Colonic mucosa (tissue), 4 donors: Measurements from ENCODE around the gene GAL3ST3. TPM values are rescaled to one million over a fixed set of nuclear protein-coding genes. Genes with fewer than 3 reads are reported as not detected.

Source experiments
- DNase-seq: peaks from one replicate; pipeline ENCODE4 v3.0.0-alpha.2; 2020
- H3K27ac ChIP-seq: fragments of 200-600 bp; one replicate; pipeline ENCODE4 v1.8.0; 2021
- H3K27me3 ChIP-seq: fragments of 200-600 bp; one replicate; pipeline ENCODE4 v1.8.0; 2021
- H3K36me3 ChIP-seq: fragments of 200-600 bp; one replicate; pipeline ENCODE4 v1.8.0; 2021
- H3K4me1 ChIP-seq: fragments of 200-600 bp; one replicate; pipeline ENCODE4 v1.8.0; 2021; ENCODE audit warnings: mild to moderate bottlenecking
- H3K4me3 ChIP-seq: fragments of 200-600 bp; one replicate; pipeline ENCODE4 v1.8.0; 2021
- H3K9ac ChIP-seq, 2 donors: one replicate each; pipeline ENCODE4 v1.7.0; 2013; ENCODE audit warnings: control low read depth in 2 of 2, low read depth in 2 of 2, low read length in 2 of 2
- H3K9me3 ChIP-seq: fragments of 200-600 bp; one replicate; pipeline ENCODE4 v1.8.0; 2021
- intact Hi-C: fragments of 100-400 bp; cut with DNase I; formaldehyde crosslinking; loops from one replicate; pipeline ENCODE4 v1.14.1; 2022
- total RNA-seq, 2 donors: library from RNA; stranded (reverse); fragmentation: NEBNext Ultra II Directional in 1 of 2; extraction: Animal tissue kit (Norgen Biotek cat#: 25700) in 1 of 2; gene quantifications; one replicate each; pipeline ENCODE4 v1.2.1, GENCODE V29; 2021
- TF ChIP-seq, protein P1 (sequence below): fragments of 200-600 bp; IDR thresholded peaks from one replicate; pipeline ENCODE4 v1.8.0; 2022; ENCODE audit warnings: antibody characterized with exemption, mild to moderate bottlenecking
- donor health status: healthy.
- donor health status: DM: no; HTN: no; CAD: no.
- donor health status: DM: no; HTN: no; CAD: no.

The GAL3ST3 gene
- total RNA-seq, 2 donors from 2014 or later, result not detected

DNA sequence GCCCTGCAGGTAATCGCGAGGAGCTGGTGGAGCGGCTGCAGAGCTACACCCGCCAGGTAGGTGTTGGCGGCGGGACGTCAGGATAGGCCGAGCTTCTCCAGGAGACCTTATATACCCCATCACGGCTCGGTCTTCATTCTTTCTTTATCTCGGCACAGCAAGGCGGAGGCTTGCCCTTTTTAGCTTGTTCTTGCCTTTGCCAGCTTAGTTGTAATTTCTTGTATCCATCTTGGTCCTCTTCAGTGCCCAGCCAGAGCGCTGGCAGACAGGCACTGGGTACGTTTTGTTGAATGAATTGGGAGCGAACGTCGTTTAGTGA lies 3.7 kb upstream of the GAL3ST3 start:
- H3K36me3 ChIP-seq, result peaks cover 22% of the 10 kb centered on the region
- H3K9ac ChIP-seq, result peak overlapping the region; percentile 96 to 99
- H3K27ac ChIP-seq, result peak overlapping the region; percentile 95
- peak overlapping the region; percentile 98 for H3K4me3 ChIP-seq
- no peaks in the 10 kb centered on the region for H3K9me3 ChIP-seq
- intact Hi-C loops, result no loop called here
- DNase-seq, result no peak
- H3K27me3 ChIP-seq, result no peaks in the 10 kb centered on the region
- peaks cover 5% of the 10 kb centered on the region for H3K4me1 ChIP-seq
- TF ChIP-seq, protein P1, sequence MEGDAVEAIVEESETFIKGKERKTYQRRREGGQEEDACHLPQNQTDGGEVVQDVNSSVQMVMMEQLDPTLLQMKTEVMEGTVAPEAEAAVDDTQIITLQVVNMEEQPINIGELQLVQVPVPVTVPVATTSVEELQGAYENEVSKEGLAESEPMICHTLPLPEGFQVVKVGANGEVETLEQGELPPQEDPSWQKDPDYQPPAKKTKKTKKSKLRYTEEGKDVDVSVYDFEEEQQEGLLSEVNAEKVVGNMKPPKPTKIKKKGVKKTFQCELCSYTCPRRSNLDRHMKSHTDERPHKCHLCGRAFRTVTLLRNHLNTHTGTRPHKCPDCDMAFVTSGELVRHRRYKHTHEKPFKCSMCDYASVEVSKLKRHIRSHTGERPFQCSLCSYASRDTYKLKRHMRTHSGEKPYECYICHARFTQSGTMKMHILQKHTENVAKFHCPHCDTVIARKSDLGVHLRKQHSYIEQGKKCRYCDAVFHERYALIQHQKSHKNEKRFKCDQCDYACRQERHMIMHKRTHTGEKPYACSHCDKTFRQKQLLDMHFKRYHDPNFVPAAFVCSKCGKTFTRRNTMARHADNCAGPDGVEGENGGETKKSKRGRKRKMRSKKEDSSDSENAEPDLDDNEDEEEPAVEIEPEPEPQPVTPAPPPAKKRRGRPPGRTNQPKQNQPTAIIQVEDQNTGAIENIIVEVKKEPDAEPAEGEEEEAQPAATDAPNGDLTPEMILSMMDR, result no peak

DNA sequence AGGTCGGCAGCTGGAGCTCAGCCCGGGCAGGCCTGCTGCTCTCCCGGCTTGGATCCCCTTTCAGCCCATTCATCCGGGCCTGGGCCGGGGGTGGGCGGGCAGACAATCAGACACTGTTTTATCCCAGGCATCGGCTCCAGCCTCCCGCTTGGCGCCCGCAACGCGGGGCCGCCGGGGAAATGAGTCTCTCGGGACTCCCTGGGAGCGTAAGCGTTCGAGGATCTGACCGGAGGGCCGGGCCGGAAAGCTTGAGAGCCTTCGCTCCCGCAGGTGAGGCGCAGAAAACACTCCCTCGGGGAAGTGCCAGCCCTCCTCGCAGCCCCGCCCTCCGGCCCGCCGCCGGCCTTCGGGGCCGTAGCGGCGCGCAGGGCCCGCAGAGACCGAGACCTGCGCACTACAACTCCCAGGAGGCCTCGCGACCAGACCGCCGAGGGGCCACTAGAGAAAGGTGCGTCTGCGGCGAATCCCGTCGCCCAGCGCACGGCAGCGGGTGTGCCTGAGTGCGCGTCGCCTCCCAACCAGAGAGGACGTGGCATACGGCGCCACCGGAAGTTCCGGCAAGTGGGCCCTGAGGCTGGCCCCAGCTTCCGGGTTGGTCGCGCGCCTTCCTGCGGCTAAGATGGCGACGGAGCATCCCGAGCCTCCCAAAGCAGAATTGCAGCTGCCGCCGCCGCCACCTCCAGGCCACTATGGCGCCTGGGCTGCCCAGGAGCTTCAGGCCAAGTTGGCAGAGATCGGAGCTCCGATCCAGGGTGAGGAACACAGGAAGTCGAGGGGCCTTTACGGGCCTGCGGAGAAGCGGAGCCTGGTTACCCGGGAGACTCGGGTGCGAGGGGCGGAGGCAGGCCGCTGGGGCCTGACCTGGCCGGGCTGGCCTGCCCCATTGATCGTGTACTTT lies 3.1 kb upstream of the GAL3ST3 start, which contains the start of gene SF3B2:
TSS of gene SF3B2 (plus strand) at position 599 of the 898 bp plus-strand sequence. CDS start at position 620, 21 bp downstream.
- intact Hi-C loops, result no loop called here
- no peaks in the 10 kb centered on the region for H3K9me3 ChIP-seq
- H3K27me3 ChIP-seq, result no peaks in the 10 kb centered on the region
- peaks cover 19% of the 10 kb centered on the region for H3K36me3 ChIP-seq
- peaks cover 5% of the 10 kb centered on the region for H3K4me1 ChIP-seq
- peak within 1 kb of the TSS; percentile 95 for H3K27ac ChIP-seq
- DNase-seq, result peak; percentile 98
- H3K4me3 ChIP-seq, result peak within 1 kb of the TSS; percentile 98
- peak within 1 kb of the TSS; percentile 96 to 99 for H3K9ac ChIP-seq
- TF ChIP-seq, protein P1, result no peak

DNA sequence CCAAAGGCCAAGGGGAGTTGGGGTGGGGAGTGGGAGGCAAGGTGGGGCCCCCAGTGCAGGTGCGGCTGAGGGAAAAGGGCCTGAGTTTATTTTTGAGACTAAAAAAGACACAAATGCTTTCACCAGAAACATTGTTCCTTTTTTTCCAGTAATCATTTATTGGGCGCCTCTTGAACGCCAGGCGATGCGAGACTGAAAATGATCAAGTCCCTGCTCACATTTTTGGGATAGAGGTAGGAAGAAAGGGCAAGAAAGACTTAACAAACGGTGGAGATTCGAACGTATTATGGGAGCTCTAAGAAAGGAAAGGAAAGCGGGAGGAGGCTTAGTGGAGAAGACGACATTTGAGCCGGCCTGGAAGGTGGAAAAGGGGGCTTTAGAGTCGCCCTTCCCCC lies 2.4 kb upstream of the GAL3ST3 start:
- Histone ChIP-seq H3K4me1 (peaks cover 5% of the 10 kb centered on the region), H3K4me3 (peak overlapping the region; percentile 98), H3K27ac (peak overlapping the region; percentile 95), H3K36me3 (peaks cover 13% of the 10 kb centered on the region), H3K9me3 (no peaks in the 10 kb centered on the region), H3K9ac (peak overlapping the region; percentile 84 to 99), H3K27me3 (no peaks in the 10 kb centered on the region)
- no peak for DNase-seq
- TF ChIP-seq, protein P1, result no peak
- intact Hi-C loops, result no loop called here

DNA sequence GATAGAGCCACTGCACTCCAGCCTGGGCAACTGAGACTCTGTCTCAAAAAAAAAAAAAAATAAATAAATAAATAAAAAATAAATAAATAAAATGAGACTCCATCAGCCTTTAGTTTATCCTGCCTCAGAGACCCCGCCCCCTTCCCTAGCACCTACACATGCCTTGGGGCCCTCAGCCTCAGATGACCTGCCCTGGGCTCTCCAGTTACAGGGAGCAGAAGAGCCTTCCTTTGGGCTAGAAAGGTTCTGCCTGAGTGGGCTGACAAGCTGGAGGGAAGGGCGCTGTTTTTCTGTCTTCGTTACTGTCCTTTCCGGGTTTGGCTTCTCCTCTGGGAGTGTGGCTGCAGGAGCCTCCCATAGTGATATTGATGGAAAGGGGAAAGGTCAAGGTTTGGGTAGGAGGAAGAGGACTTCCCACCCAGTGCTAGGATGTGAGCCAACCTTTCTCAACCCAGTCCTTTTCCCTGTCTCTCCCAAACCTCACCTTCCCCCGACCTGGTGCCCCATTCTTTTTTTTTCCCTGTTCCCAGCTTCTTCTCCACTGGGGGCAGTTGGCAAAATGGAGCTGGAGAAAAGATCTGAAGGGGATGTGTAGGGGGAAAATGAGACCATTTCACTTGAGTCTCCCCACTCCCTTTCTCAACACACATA lies 1.7 kb upstream of the GAL3ST3 start:
- Histone ChIP-seq H3K9ac (peak overlapping the region in 1 of 2 donors; percentile 99), H3K27ac (no peak overlapping the region), H3K9me3 (no peaks in the 10 kb centered on the region), H3K36me3 (peaks cover 9% of the 10 kb centered on the region), H3K4me3 (no peak overlapping the region), H3K27me3 (no peaks in the 10 kb centered on the region), H3K4me1 (peaks cover 5% of the 10 kb centered on the region)
- intact Hi-C loops, result no loop called here
- DNase-seq, result no peak
- TF ChIP-seq, protein P1, result no peak

DNA sequence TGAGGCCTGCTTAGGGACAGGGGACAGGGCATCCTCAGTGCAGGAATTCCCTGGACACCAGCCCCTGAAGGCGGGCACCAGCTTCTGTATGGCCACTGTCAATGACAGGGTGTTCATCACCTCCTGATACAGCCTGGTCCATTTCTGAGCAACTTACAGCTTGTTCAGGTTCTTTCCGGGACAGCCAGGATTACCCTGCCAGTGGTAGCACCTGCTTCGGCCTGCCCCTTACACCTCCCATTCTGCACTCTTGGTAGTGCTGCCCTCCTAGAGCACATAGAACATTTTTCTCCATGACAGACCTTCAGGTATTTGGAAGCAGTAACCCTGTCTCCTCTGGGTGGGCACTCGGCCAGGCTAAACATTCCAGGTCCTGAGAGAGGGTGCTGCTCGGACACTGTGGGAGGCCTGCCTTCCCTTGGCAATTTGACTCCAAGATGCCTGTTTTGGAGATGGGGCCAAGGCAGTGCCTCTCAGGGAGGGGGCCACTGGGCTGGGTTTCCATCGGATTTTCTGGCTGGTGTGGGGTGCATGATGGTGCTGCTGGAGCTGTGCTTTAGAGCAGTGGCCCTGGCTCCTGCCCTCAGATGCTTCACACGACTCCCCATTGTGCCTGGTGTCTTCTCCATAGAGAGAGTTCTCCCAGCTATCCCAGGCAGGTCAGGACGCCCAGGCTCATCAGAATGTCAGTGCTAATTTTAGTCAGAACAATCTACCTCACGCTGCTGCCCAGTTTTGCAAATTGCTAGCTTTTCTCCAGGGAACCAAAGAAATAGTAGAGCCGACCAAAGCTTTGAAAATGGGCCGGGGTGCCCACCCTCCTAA lies 1.2 kb downstream of the GAL3ST3 start:
- no peaks in the 10 kb centered on the region for H3K9me3 ChIP-seq
- H3K27me3 ChIP-seq, result no peaks in the 10 kb centered on the region
- H3K9ac ChIP-seq, result no peak overlapping the region
- no peak overlapping the region for H3K27ac ChIP-seq
- intact Hi-C loops, result no loop called here
- no peak for DNase-seq
- TF ChIP-seq, protein P1, result no peak
- no peak overlapping the region for H3K4me3 ChIP-seq
- H3K36me3 ChIP-seq, result no peaks in the 10 kb centered on the region
- H3K4me1 ChIP-seq, result peaks cover 5% of the 10 kb centered on the region
